Stimulated activated naive CD4-positive, alpha-beta T cell treated with Interleukin-2 at 50 U/mL for 16 hours (primary cell): ENCODE data around the gene PDCD11.
"Not testable (repeated sequence)": the region's sequence is repeated elsewhere in the genome, so short reads cannot be mapped to it uniquely, and the experiment has no call there.

Experiments
- DNase-seq: peaks from one replicate; lab custom pipeline; 2025; lab: John Stamatoyannopoulos, UW

The PDCD11 gene

GRCh38 chr10:103396067-103396788 is at the start of gene PDCD11, which contains the start of gene ATP5MK:
Gene PDCD11, plus strand, starts transcription at chr10:103396626. Its CDS starts 1,801 bp downstream, at chr10:103398427.
Gene ATP5MK, minus strand, starts transcription at chr10:103396475. Its CDS starts 4,018 bp downstream, at chr10:103392457.
- peak; percentile 98 for DNase-seq

- DNase-seq: no peak
These were observed 46.3 kb upstream of the PDCD11 start for GRCh38 chr10:103350175-103350516.

GRCh38 chr10:103350517-103351260 is 45.7 kb upstream of the PDCD11 start, which contains the start of gene PCGF6:
Gene PCGF6, minus strand, starts transcription at chr10:103351140. Its CDS starts 74 bp downstream, at chr10:103351066.
- peak; percentile 71 for DNase-seq

- DNase-seq: no peak
These were observed 43.1 kb upstream of the PDCD11 start for GRCh38 chr10:103353281-103353680.

GRCh38 chr10:103354567-103354966 is 41.9 kb upstream of the PDCD11 start:
- DNase-seq: not testable (repeated sequence)

GRCh38 chr10:103355906-103356599 is 40.4 kb upstream of the PDCD11 start:
- no peak for DNase-seq

GRCh38 chr10:103359493-103359892 is 36.9 kb upstream of the PDCD11 start:
- not testable (repeated sequence) for DNase-seq

- DNase-seq: peak; percentile 7
These were observed 35.6 kb upstream of the PDCD11 start for GRCh38 chr10:103360791-103361190.

GRCh38 chr10:103367379-103367781 is 29.0 kb upstream of the PDCD11 start:
- DNase-seq: no peak

- peak; percentile 87 for DNase-seq
These were observed 28.5 kb upstream of the PDCD11 start, which contains the start of gene TAF5 for GRCh38 chr10:103367782-103368518. Gene TAF5, plus strand, starts transcription at chr10:103367976. Its CDS starts 14 bp downstream, at chr10:103367990.

- DNase-seq: no peak
These were observed 22.9 kb upstream of the PDCD11 start for GRCh38 chr10:103373544-103373943.

- DNase-seq: no peak
These were observed 22.2 kb upstream of the PDCD11 start for GRCh38 chr10:103374263-103374662.

- DNase-seq: no peak
These were observed 13.7 kb upstream of the PDCD11 start for GRCh38 chr10:103382769-103383168.

- DNase-seq: no peak
These were observed 2.2 kb upstream of the PDCD11 start for GRCh38 chr10:103394180-103394579.

GRCh38 chr10:103395754-103396066 is 716 bp upstream of the PDCD11 start:
- no peak for DNase-seq

GRCh38 chr10:103396789-103397087 is 312 bp downstream of the PDCD11 start:
- DNase-seq: no peak

GRCh38 chr10:103397191-103397825 is 882 bp downstream of the PDCD11 start:
- DNase-seq: peak; percentile 12

GRCh38 chr10:103413564-103413963 is 17.1 kb downstream of the PDCD11 start:
- no peak for DNase-seq

GRCh38 chr10:103415581-103415980 is 19.2 kb downstream of the PDCD11 start:
- no peak for DNase-seq

GRCh38 chr10:103416436-103417147 is 20.2 kb downstream of the PDCD11 start:
- DNase-seq: peak; percentile 18

GRCh38 chr10:103417148-103417469 is 20.7 kb downstream of the PDCD11 start:
- DNase-seq: not testable (repeated sequence)
